NT2/D1 (cell line): Measurements from ENCODE around the gene SH2D6.
A peak's percentile ranks its signal among the peaks of the same experiment; 100 is the strongest.

ENCODE experiments used
- DNase-seq: peaks from one replicate; pipeline ENCODE4 v3.0.0-alpha.2; 2011; ENCODE audit warnings: low read depth, low spot score
- H3K27me3 ChIP-seq: 2 replicates; pipeline ENCODE4 v1.6.0; 2011; ENCODE audit warnings: mild to moderate bottlenecking; ENCODE audit not compliant: insufficient read length, insufficient read depth
- H3K36me3 ChIP-seq: 2 replicates; pipeline ENCODE4 v1.6.1; 2011; ENCODE audit warnings: mild to moderate bottlenecking, low read length, mixed read lengths; ENCODE audit not compliant: insufficient read depth, insufficient read length
- H3K4me1 ChIP-seq: 2 replicates; pipeline ENCODE4 v1.5.1; 2011; ENCODE audit not compliant: insufficient read depth, insufficient read length
- H3K4me3 ChIP-seq: 2 replicates; pipeline ENCODE4 v1.5.1; 2011; ENCODE audit warnings: low read depth; ENCODE audit not compliant: insufficient read length
- H3K9ac ChIP-seq: 2 replicates; pipeline ENCODE4 v1.6.0; 2011; ENCODE audit warnings: low read depth; ENCODE audit not compliant: insufficient read length
- H3K9me3 ChIP-seq: 2 replicates; pipeline ENCODE4 v1.5.1; 2011; ENCODE audit warnings: mild to moderate bottlenecking, low read length; ENCODE audit not compliant: insufficient read depth
- SUZ12 ChIP-seq: IDR thresholded peaks from 2 replicates; pipeline ENCODE4 v1.6.1; 2011; ENCODE audit not compliant: insufficient read length, insufficient read depth; ENCODE audit errors: extremely low read depth
- YY1 ChIP-seq: IDR thresholded peaks from 2 replicates; pipeline ENCODE4 v1.6.1; 2011; ENCODE audit not compliant: insufficient read length, insufficient read depth
- ZNF274 ChIP-seq: IDR thresholded peaks from 2 replicates; pipeline ENCODE4 v1.6.1; 2011; ENCODE audit warnings: mild to moderate bottlenecking, low read depth, low read length

Gene SH2D6

GRCh38 chr2:85434696-85435095, 16.2 kb downstream of the SH2D6 start:
- Histone ChIP-seq H3K9ac (no peak overlapping the region), H3K9me3 (no peaks in the 10 kb centered on the region), H3K4me1 (peaks cover 41% of the 10 kb centered on the region), H3K4me3 (no peak overlapping the region), H3K27me3 (no peaks in the 10 kb centered on the region), H3K36me3 (no peaks in the 10 kb centered on the region)
- no peak for TF ChIP-seq SUZ12
- TF ChIP-seq ZNF274 = no peak
- TF ChIP-seq YY1 = no peak
- no peak for DNase-seq

DNA sequence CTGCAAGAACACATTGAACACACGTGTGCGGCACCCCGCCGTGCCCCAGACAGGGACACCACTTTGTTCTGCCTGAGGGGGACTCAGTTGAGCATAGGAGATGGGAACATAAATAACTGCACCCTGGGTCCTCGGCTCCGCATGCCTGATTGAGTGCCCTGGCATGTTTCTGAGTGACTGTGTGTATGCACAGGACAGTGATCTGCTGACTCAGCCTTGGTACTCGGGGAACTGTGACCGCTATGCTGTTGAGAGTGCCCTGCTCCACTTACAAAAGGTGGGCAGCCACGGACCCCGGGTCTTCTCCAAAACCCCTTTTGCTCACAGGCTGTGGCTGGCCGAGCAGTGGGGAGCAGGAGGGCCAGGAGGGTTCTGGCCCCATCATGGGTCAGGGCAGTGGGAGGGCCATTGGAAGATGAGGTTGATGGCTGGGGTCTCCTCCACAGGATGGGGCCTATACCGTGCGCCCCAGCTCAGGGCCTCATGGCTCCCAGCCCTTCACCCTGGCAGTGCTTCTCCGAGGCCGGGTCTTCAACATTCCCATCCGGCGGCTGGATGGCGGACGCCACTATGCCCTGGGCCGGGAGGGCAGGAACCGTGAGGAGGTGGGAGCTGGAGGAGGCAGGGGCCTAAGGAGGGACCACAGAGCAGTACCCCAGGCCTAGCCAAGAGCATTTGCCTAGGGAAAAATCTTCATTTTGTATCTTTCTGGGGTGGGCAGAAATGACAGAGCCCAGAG, 16.9 kb downstream of the SH2D6 start:
- no peaks in the 10 kb centered on the region for H3K36me3 ChIP-seq
- no peaks in the 10 kb centered on the region for H3K9me3 ChIP-seq
- TF ChIP-seq ZNF274 (no peak), YY1 (no peak), SUZ12 (no peak)
- H3K4me3 ChIP-seq = no peak overlapping the region
- H3K4me1 ChIP-seq = peaks cover 35% of the 10 kb centered on the region
- peak overlapping the region; percentile 4 for H3K9ac ChIP-seq
- no peak for DNase-seq
- no peaks in the 10 kb centered on the region for H3K27me3 ChIP-seq

- DNase-seq = no peak
- H3K4me1 ChIP-seq = peaks cover 32% of the 10 kb centered on the region
- no peaks in the 10 kb centered on the region for H3K27me3 ChIP-seq
- H3K9me3 ChIP-seq = no peaks in the 10 kb centered on the region
- H3K36me3 ChIP-seq = no peaks in the 10 kb centered on the region
- no peak overlapping the region for H3K4me3 ChIP-seq
- no peak for TF ChIP-seq SUZ12
- H3K9ac ChIP-seq = peak overlapping the region; percentile 4
These were observed 17.7 kb downstream of the SH2D6 start for GRCh38 chr2:85435981-85436835.

- H3K9ac ChIP-seq = peak overlapping the region; percentile 64
- no peaks in the 10 kb centered on the region for H3K36me3 ChIP-seq
- H3K4me1 ChIP-seq = peaks cover 32% of the 10 kb centered on the region
- no peaks in the 10 kb centered on the region for H3K27me3 ChIP-seq
- no peak for DNase-seq
- H3K9me3 ChIP-seq = no peaks in the 10 kb centered on the region
- TF ChIP-seq YY1 (no peak), ZNF274 (no peak), SUZ12 (no peak)
- peak overlapping the region; percentile 12 for H3K4me3 ChIP-seq
These were observed 18.4 kb downstream of the SH2D6 start for GRCh38 chr2:85436836-85437487.

DNA sequence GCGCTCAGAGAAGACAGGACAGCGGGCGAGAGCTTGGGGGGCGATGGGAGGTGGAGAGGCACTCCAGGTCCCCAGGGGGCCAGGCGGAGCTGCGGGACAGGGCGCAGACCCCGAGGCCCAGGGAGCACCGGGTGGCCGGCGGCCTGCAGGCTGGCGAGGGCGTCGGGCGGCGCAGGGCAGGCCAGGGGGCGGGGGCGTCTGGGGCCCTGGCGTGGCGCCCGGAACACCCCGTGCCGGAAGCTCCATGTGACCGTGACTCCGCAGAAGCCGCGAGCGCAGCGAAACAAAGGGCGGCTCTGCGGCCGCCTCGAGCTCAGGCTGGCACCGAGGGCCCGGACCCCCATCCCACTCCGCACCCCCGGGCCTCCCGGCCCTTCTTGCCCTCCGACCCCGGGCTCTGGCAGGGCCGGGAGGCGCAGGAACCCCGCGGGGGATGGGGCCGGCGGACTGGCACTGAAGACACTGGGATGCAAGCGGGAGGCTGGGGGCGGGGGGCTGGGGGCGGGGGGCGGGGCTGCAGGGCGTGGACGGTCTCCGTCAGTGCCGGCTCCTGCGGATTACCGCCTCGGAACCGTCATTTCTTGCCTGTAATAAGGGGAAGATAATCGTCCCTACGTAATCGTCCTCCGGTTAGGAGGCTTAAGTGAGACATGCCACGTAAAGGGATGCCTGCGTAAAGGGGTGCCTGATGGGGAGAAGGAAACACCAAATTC, 19.1 kb downstream of the SH2D6 start:
- H3K9ac ChIP-seq = peak overlapping the region; percentile 74

GRCh38 chr2:85438201-85439024, 19.9 kb downstream of the SH2D6 start:
- TF ChIP-seq ZNF274 = no peak
- no peak for TF ChIP-seq SUZ12
- no peak for TF ChIP-seq YY1
- Histone ChIP-seq H3K9ac (peak overlapping the region; percentile 74), H3K4me3 (peak overlapping the region; percentile 30), H3K27me3 (no peaks in the 10 kb centered on the region), H3K4me1 (peaks cover 28% of the 10 kb centered on the region), H3K36me3 (no peaks in the 10 kb centered on the region), H3K9me3 (no peaks in the 10 kb centered on the region)
- DNase-seq = no peak

More for the DNA sequence above, 19.1 kb downstream of the SH2D6 start:
- H3K9me3 ChIP-seq = no peaks in the 10 kb centered on the region
- no peak for DNase-seq
- no peak for TF ChIP-seq ZNF274
- TF ChIP-seq YY1 = no peak
- TF ChIP-seq SUZ12 = no peak
- H3K4me1 ChIP-seq = peaks cover 32% of the 10 kb centered on the region
- no peaks in the 10 kb centered on the region for H3K36me3 ChIP-seq
- no peaks in the 10 kb centered on the region for H3K27me3 ChIP-seq
- peak overlapping the region; percentile 30 for H3K4me3 ChIP-seq
